IMR-90 (cell line): Measurements from ENCODE around the gene THY1. TPM values are rescaled to one million over a fixed set of nuclear protein-coding genes. Genes with fewer than 3 reads are reported as not detected.

ENCODE experiments used
- ATAC-seq: fragments of 200-7000 bp; cut with Tn5 transposase; 2 replicates; pipeline ENCODE4 v1.9.1; 2020; ENCODE audit warnings: low read depth, mild to moderate bottlenecking, moderate library complexity
- BruUV-seq: library from RNA; stranded (reverse); fragments of 400-500 nt; replicated peaks from 2 replicates; lab custom pipeline; 2021; lab: Mats Ljungman, UMichigan
- CTCF ChIA-PET: fragments of 300-600 bp; formaldehyde crosslinking; extraction: SDS; loops from one replicate; lab custom pipeline; 2021; ENCODE audit warnings: antibody characterized with exemption; lab: Yijun Ruan, JAX
- POLR2A ChIA-PET: fragments of 300-600 bp; sonication (Branson Sonifier 250); formaldehyde crosslinking; loops from one replicate; lab custom pipeline; 2022; ENCODE audit warnings: antibody characterized with exemption; ENCODE audit not compliant: unreplicated experiment; lab: Charles Lee
- DNase-seq: peaks from one replicate; pipeline ENCODE4 v3.0.0; 2013
- H2AFZ ChIP-seq: replicated peaks from 2 replicates; pipeline ENCODE3; 2013; ENCODE audit warnings: low read length, mild to moderate bottlenecking; ENCODE audit not compliant: poor library complexity
- H2AK5ac ChIP-seq: 2 replicates; pipeline ENCODE4 v1.6.1; 2013; ENCODE audit warnings: low read depth, low read length, inconsistent platforms
- H2AK9ac ChIP-seq: replicated peaks from 2 replicates; pipeline ENCODE3; 2013; ENCODE audit warnings: mild to moderate bottlenecking, low read depth, low read length, moderate library complexity; ENCODE audit not compliant: poor library complexity
- H2BK120ac ChIP-seq: 2 replicates; pipeline ENCODE4 v1.6.1; 2013; ENCODE audit warnings: low read depth, low read length, inconsistent platforms
- H2BK15ac ChIP-seq: 3 replicates; pipeline ENCODE4 v1.6.1; 2013; ENCODE audit warnings: low read depth, low read length, inconsistent platforms
- H2BK20ac ChIP-seq: 2 replicates; pipeline ENCODE4 v1.6.1; 2013; ENCODE audit warnings: low read depth, mild to moderate bottlenecking, inconsistent platforms, low read length, moderate library complexity
- H2BK5ac ChIP-seq: 2 replicates; pipeline ENCODE4 v1.6.1; 2013; ENCODE audit warnings: mild to moderate bottlenecking, low read depth, low read length, inconsistent platforms; ENCODE audit not compliant: poor library complexity, severe bottlenecking
- H3K14ac ChIP-seq: replicated peaks from 2 replicates; pipeline ENCODE4 v1.6.1; 2013; ENCODE audit warnings: low read depth, low read length, inconsistent platforms
- H3K18ac ChIP-seq: 2 replicates; pipeline ENCODE4 v1.6.1; 2013; ENCODE audit warnings: low read depth, low read length, control low read depth
- H3K23ac ChIP-seq: 2 replicates; pipeline ENCODE4 v1.6.1; 2013; ENCODE audit warnings: low read depth, low read length, inconsistent platforms
- H3K27ac ChIP-seq: 2 replicates; pipeline ENCODE4 v1.5.1; 2013; ENCODE audit warnings: mild to moderate bottlenecking, control low read depth, low read length; ENCODE audit not compliant: insufficient read depth
- H3K27me3 ChIP-seq: 2 replicates; pipeline ENCODE4 v1.6.1; 2013; ENCODE audit warnings: low read length; ENCODE audit not compliant: control insufficient read depth, insufficient read depth
- H3K36me3 ChIP-seq: 2 replicates; pipeline ENCODE4 v1.6.1; 2013; ENCODE audit warnings: low read length, mixed read lengths; ENCODE audit not compliant: control insufficient read depth, insufficient read depth
- H3K4ac ChIP-seq: 2 replicates; pipeline ENCODE4 v1.6.1; 2013; ENCODE audit warnings: low read depth, low read length, inconsistent platforms
- H3K4me1 ChIP-seq: 2 replicates; pipeline ENCODE4 v1.6.1; 2013; ENCODE audit warnings: low read length, mixed read lengths; ENCODE audit not compliant: control insufficient read depth, insufficient read depth
- H3K4me2 ChIP-seq: 2 replicates; pipeline ENCODE4 v1.6.1; 2013; ENCODE audit warnings: low read depth, mild to moderate bottlenecking, control low read depth, low read length, moderate library complexity
- H3K4me3 ChIP-seq: 2 replicates; pipeline ENCODE4 v1.5.1; 2013; ENCODE audit warnings: low read depth, mild to moderate bottlenecking, control low read depth, low read length, moderate library complexity; ENCODE audit not compliant: insufficient read depth
- H3K56ac ChIP-seq: 2 replicates; pipeline ENCODE4 v1.6.1; 2013; ENCODE audit warnings: low read length, inconsistent platforms; ENCODE audit not compliant: insufficient read depth; ENCODE audit errors: extremely low read depth
- H3K79me1 ChIP-seq, 2 experiments: 2 replicates each; pipeline ENCODE4 v1.6.1; 2013; ENCODE audit warnings: low read length in 2 of 2, inconsistent platforms in 1 of 2, low read depth in 1 of 2
- H3K9ac ChIP-seq: 2 replicates; pipeline ENCODE4 v1.6.1; 2013; ENCODE audit warnings: low read depth, low read length, control low read depth
- H3K9me1 ChIP-seq: 2 replicates; pipeline ENCODE4 v1.6.1; 2013; ENCODE audit warnings: low read length, inconsistent platforms; ENCODE audit not compliant: insufficient read depth
- H3K9me3 ChIP-seq: 2 replicates; pipeline ENCODE4 v1.6.1; 2013; ENCODE audit warnings: low read length; ENCODE audit not compliant: control insufficient read depth, insufficient read depth
- H4K20me1 ChIP-seq: 2 replicates; pipeline ENCODE4 v1.6.1; 2013; ENCODE audit warnings: low read length, inconsistent platforms; ENCODE audit not compliant: insufficient read depth
- H4K5ac ChIP-seq: 2 replicates; pipeline ENCODE4 v1.6.1; 2013; ENCODE audit warnings: mild to moderate bottlenecking, low read depth, low read length, control low read depth
- H4K8ac ChIP-seq, 2 experiments: 2 replicates each; pipeline ENCODE4 v1.6.1; 2013; ENCODE audit warnings: low read depth in 2 of 2, low read length in 2 of 2, control low read depth in 1 of 2, inconsistent platforms in 1 of 2
- H4K91ac ChIP-seq: 2 replicates; pipeline ENCODE4 v1.6.1; 2013; ENCODE audit warnings: low read depth, low read length, inconsistent platforms; ENCODE audit not compliant: insufficient read depth
- CEBPB ChIP-seq: IDR thresholded peaks from 2 replicates; pipeline ENCODE4 v1.6.1; 2012; ENCODE audit warnings: low read depth, low read length, improper control_type of control experiment
- FOS ChIP-seq: fragments of 150-350 bp; IDR thresholded peaks from 2 replicates; pipeline ENCODE4 v1.6.1; 2016; ENCODE audit warnings: low read depth, low read length
- MAZ ChIP-seq: IDR thresholded peaks from 2 replicates; pipeline ENCODE4 v1.6.1; 2012; ENCODE audit warnings: low read depth, mild to moderate bottlenecking, low read length, improper control_type of control experiment, moderate library complexity, borderline replicate concordance
- MXI1 ChIP-seq: IDR thresholded peaks from 2 replicates; pipeline ENCODE4 v1.6.1; 2012; ENCODE audit warnings: low read depth, mild to moderate bottlenecking, low read length, moderate library complexity, borderline replicate concordance
- NFE2L2 ChIP-seq: fragments of 150-350 bp; IDR thresholded peaks from 2 replicates; pipeline ENCODE4 v1.6.1; 2016; ENCODE audit warnings: low read depth, mild to moderate bottlenecking, low read length
- POLR2A ChIP-seq: IDR thresholded peaks from 2 replicates; pipeline ENCODE4 v1.6.1; 2012; ENCODE audit warnings: mild to moderate bottlenecking, low read depth, low read length
- RAD21 ChIP-seq: IDR thresholded peaks from 2 replicates; pipeline ENCODE4 v1.6.1; 2012; ENCODE audit warnings: low read length, improper control_type of control experiment
- RCOR1 ChIP-seq: IDR thresholded peaks from 2 replicates; pipeline ENCODE4 v1.6.1; 2012; ENCODE audit warnings: mild to moderate bottlenecking, low read length, improper control_type of control experiment; ENCODE audit not compliant: insufficient replicate concordance
- RFX5 ChIP-seq: IDR thresholded peaks from 2 replicates; pipeline ENCODE4 v1.8.0; 2012; ENCODE audit warnings: low read depth, mild to moderate bottlenecking, low read length, moderate library complexity
- SMC3 ChIP-seq: fragments of 150-350 bp; IDR thresholded peaks from 2 replicates; pipeline ENCODE4 v1.6.1; 2016; ENCODE audit warnings: low read depth, mild to moderate bottlenecking, antibody characterized with exemption, low read length, moderate library complexity
- WGBS, 2 experiments: methylation state at CpG; one replicate each; pipeline versions ENCODE4 v1.1.5 to v1.1.7; 2013; ENCODE audit warnings: missing lambda C conversion rate in 2 of 2; ENCODE audit not compliant: insufficient read length in 1 of 2; ENCODE audit errors: extremely low coverage in 2 of 2; 5-methylcytosine and 5-hydroxymethylcytosine counted together
- dilution Hi-C: fragments of 300-500 bp; cut with HindIII; formaldehyde crosslinking; loops from one replicate; pipeline ENCODE4 v1.14.3; 2018; ENCODE audit warnings: low sequenced_read_pairs; ENCODE audit not compliant: unreplicated experiment
- in situ Hi-C: fragments of 300-500 bp; cut with MboI; formaldehyde crosslinking; loops from 3 replicates; pipeline ENCODE4 v1.14.3; 2019; ENCODE audit warnings: low sequenced_read_pairs, inconsistent platforms, mixed read lengths
- intact Hi-C: fragments of 100-400 bp; cut with micrococcal nuclease; formaldehyde crosslinking; loops from 2 replicates; pipeline ENCODE4 v1.10.0; 2022
- polyA plus RNA-seq, 3 experiments: library from polyadenylated mRNA; depleted of rRNA; stranded (reverse); fragments of >200 nt; gene quantifications; 2 replicates each; pipeline ENCODE4 v1.2.3, GENCODE V29; 2012; ENCODE audit warnings: low replicate concordance in 1 of 3
- total RNA-seq: library from RNA; depleted of rRNA; stranded (reverse); fragments of >200 nt; gene quantifications from 2 replicates; pipeline ENCODE4 v1.2.3, GENCODE V29; 2012
- TF ChIP-seq, protein P1 (sequence below): fragments of 150-350 bp; IDR thresholded peaks from 2 replicates; pipeline ENCODE4 v1.6.1; 2016; ENCODE audit warnings: low read depth, mild to moderate bottlenecking, low read length, moderate library complexity, borderline replicate concordance
- TF ChIP-seq, protein P2 (sequence below): conservative IDR thresholded peaks from 2 replicates; pipeline ENCODE4 v1.5.1; 2012; ENCODE audit warnings: mild to moderate bottlenecking, low read depth, low read length, improper control_type of control experiment

The THY1 gene
- total and polyA plus RNA-seq, 2 of the 4 experiments (the other 2 are of a cell fraction): 703 to 2,603 TPM

DNA sequence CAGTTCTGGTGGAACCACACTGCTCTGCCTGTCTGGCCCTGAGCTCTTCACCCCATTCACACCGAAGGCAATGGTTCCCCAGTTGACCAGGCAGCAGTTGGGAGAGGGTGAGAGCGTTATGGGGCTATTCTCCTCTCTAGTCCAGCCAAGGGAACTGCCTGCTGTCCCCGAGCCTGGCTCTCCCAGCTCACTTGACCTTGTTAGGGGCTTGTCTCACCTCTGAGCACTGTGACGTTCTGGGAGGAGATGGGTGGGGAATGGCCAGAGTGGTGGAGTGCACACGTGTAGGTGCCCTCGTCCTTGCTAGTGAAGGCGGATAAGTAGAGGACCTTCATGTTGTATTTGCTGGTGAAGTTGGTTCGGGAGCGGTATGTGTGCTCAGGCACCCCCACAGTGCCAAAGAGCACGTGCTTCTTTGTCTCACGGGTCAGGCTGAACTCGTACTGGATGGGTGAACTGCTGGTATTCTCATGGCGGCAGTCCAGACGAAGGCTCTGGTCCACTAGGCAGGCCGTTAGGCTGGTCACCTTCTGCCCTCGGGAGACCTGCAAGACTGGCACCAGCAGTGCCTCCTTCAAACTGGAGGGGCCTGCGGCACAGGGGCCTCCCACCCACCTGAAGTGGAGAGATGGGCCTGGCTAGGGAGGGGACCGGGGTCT lies 3.0 kb downstream of the THY1 start:
- ChIA-PET POLR2A (no interaction called here), CTCF (no interaction called here)
- Histone ChIP-seq H4K20me1 (peaks cover 50% of the 10 kb centered on the region), H3K4me3 (no peak overlapping the region), H3K9me3 (no peaks in the 10 kb centered on the region), H2BK5ac (peak overlapping the region; percentile 20), H4K8ac (no peak overlapping the region), H3K9ac (no peak overlapping the region), H3K79me1 (peaks cover 20 to 59% of the 10 kb centered on the region in 2 experiments), H2AFZ (peak overlapping the region; percentile 73), H3K36me3 (peaks cover 26% of the 10 kb centered on the region), H2AK5ac (peak overlapping the region; percentile 7), H3K27me3 (no peaks in the 10 kb centered on the region), H3K27ac (no peak overlapping the region), H3K4ac (peak overlapping the region; percentile 30), H3K9me1 (peaks cover 42% of the 10 kb centered on the region), H3K56ac (no peak overlapping the region), H4K5ac (no peak overlapping the region), H2BK120ac (no peak overlapping the region), H2BK20ac (no peak overlapping the region), H4K91ac (no peak overlapping the region), H3K18ac (no peak overlapping the region), H2BK15ac (no peak overlapping the region), H3K23ac (peak overlapping the region; percentile 60; the same call in 1 of the 2 replicates), H3K14ac (no peak overlapping the region), H3K4me1 (peaks cover 26% of the 10 kb centered on the region), H3K4me2 (no peak overlapping the region; the same call in 1 of the 2 replicates), H2AK9ac (peak overlapping the region; percentile 32)
- DNase-seq: no peak
- WGBS, 2 experiments: 91% methylated on average over 7 of the region's 18 CpGs; no CpG with 5 or more reads in 1 of the 2 experiments
- intact Hi-C loops (no loop called here), in situ Hi-C loops (no loop called here), dilution Hi-C loops (no loop called here)
- ATAC-seq: no peak
- BruUV-seq: no TSS peak
- TF ChIP-seq RCOR1: no peak
- TF ChIP-seq POLR2A: no peak
- TF ChIP-seq NFE2L2: no peak
- TF ChIP-seq, protein P1, sequence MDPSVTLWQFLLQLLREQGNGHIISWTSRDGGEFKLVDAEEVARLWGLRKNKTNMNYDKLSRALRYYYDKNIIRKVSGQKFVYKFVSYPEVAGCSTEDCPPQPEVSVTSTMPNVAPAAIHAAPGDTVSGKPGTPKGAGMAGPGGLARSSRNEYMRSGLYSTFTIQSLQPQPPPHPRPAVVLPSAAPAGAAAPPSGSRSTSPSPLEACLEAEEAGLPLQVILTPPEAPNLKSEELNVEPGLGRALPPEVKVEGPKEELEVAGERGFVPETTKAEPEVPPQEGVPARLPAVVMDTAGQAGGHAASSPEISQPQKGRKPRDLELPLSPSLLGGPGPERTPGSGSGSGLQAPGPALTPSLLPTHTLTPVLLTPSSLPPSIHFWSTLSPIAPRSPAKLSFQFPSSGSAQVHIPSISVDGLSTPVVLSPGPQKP: no peak
- no peak for TF ChIP-seq MAZ
- no peak for TF ChIP-seq RFX5
- TF ChIP-seq, protein P2, sequence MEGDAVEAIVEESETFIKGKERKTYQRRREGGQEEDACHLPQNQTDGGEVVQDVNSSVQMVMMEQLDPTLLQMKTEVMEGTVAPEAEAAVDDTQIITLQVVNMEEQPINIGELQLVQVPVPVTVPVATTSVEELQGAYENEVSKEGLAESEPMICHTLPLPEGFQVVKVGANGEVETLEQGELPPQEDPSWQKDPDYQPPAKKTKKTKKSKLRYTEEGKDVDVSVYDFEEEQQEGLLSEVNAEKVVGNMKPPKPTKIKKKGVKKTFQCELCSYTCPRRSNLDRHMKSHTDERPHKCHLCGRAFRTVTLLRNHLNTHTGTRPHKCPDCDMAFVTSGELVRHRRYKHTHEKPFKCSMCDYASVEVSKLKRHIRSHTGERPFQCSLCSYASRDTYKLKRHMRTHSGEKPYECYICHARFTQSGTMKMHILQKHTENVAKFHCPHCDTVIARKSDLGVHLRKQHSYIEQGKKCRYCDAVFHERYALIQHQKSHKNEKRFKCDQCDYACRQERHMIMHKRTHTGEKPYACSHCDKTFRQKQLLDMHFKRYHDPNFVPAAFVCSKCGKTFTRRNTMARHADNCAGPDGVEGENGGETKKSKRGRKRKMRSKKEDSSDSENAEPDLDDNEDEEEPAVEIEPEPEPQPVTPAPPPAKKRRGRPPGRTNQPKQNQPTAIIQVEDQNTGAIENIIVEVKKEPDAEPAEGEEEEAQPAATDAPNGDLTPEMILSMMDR: no peak
- TF ChIP-seq SMC3: no peak
- TF ChIP-seq MXI1: no peak
- no peak for TF ChIP-seq FOS
- TF ChIP-seq CEBPB: no peak
- no peak for TF ChIP-seq RAD21
